HEK293T (cell line): ENCODE data around the gene PTPN7.

Experiments used
- CTBP1 ChIP-seq: fragments of 450-650 bp; IDR thresholded peaks from 2 replicates; pipeline ENCODE4 v1.6.1; 2016; ENCODE audit warnings: borderline replicate concordance
- SUZ12 ChIP-seq: fragments of 450-650 bp; IDR thresholded peaks from 2 replicates; pipeline ENCODE4 v1.6.1; 2016; ENCODE audit warnings: mild to moderate bottlenecking
- TARDBP ChIP-seq: fragments of 450-650 bp; IDR thresholded peaks from 2 replicates; pipeline ENCODE4 v1.6.1; 2016

- TF ChIP-seq SUZ12: no peak
- TF ChIP-seq CTBP1: no peak
- TF ChIP-seq TARDBP: no peak
These were observed 8.5 kb upstream of the PTPN7 start for GRCh38 chr1:202168861-202169260.
